HG02610 (cell line): ENCODE results near the gene YKT6.
A peak's percentile ranks its signal among the peaks of the same experiment; 100 is the strongest.
"Not testable (repeated sequence)": the region's sequence is repeated elsewhere in the genome, so short reads cannot be mapped to it uniquely, and the experiment has no call there.

Experiments
- ATAC-seq: cut with Tn5 transposase; IDR thresholded peaks from one replicate; pipeline ENCODE4 v1.9.1; 2021; ENCODE audit warnings: mild to moderate bottlenecking, moderate library complexity; ENCODE audit not compliant: unreplicated experiment

Gene YKT6

DNA sequence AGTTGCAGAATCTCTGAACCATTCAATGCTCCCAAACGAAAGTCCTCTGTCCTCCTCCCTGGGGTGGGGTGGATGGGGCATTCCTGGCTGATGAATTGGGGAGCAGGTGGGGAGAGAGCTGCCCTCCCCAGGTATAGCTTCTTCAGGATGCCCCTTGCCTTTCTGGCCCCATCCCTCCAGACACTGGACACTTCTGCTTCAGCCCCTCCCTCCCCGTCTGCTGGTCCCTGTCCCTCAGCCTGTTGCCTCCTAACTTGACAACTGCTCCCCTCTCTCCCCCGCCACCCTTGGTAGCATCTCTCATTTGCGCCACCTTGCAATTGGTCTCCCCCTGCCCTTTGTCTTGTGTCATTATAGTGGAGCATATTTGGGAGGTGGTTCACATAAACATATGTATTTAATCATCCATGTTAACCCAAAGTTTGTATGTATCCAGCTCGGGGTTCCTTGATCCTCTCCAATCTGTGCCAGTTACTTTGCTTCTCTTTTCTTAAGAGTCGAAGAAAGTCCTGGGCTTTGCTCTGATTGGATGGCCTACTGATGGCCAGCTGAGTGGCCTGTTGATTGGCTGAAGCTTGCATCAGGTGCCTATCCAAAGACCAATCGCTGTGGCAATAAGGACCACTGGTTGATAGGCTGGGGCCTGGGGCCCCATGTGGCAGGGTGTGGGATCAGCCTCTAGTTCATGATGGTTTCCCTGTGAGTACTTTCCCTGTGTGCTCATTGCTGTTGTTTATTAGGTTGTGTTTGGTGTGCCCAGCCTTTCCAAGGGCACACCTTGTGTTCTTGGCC lies 7.6 kb upstream of the YKT6 start:
- ATAC-seq = no peak

DNA sequence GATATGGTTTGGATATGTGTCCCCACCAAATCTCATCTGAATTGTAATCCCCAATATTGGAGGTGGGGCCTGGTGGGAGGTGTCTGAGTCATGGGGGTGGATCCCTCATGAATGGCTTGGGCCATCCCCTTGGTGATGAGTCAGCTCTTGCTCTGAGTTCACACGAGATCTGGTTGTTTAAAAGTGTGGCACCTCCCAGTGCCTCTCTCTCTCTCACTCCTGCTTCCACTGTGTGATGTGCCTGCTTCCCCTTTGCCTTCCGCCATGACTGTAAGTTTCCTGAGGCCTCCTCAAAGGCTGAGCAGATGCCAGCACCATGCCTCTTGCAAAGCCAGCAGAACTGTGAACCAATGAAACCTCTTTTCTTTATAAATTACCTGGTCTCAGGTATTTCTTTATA lies 6.7 kb upstream of the YKT6 start:
- no peak for ATAC-seq

DNA sequence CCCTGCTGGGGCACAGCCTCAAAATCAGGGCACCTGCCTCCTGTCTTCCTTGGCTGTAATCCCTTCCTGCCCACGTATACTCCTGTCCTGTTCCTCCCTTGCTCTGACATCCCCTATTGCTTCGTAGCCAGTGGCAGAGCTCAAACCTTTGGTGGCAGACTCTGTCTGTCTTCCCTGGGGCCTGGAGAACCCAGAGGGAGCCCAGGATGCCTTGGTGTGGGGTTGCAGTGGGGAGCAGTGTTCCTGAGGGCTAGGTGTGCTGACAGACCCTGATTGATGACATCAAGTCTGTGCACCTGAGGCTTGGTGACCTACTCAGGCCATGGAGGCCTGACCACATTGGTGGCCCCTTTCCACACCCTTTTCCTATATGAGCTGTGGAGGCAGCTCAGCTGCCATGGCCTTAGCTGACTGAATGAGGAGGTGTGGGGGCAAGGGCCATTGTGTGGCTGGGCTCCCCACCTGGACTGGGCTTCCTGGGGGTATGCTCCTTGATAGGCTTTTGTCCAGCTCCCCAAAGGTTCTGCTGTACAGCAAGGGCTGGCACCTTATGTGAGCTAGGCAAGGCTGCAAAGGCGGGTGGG lies 6.1 kb upstream of the YKT6 start:
- ATAC-seq = no peak

DNA sequence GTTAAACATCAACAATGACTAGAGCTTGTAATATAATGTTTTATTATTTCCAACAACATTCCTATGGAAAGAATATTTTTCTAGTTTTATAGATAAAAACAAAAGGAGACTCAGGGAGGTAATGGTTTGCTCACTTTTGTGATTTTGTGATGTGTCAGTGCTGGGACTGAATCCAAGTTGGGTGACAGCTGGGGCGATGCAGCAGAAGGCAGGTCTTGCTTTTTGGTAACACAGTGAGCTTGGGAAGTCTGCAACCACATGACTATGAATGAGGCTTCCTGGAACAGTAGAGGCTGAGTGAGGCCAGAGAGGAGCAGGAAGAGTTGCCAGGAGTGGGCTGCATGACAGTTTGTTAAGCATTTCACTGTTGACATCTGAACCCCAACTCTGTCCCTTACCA lies 4.9 kb upstream of the YKT6 start:
- no peak for ATAC-seq

DNA sequence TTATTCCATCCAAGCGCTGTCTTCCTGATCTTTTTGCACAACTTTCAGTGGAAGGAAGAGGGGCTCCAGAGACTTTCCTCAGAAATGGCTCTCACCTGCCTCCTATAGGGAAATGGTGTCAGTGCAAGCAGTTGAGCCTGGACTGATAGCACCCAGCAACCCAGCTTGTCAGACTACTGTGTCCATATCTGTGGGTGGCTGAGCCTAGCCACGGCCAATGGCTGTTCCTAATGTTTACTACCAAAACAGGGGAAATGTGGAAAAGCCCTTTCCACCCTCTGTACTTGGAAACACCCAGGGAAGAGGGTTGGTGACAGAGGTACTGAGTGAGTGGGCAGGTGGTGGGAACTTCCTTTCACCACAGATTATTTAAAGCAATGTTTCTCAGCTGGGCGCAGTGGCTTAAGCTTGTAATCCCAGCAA lies 4.3 kb upstream of the YKT6 start:
- peak; percentile 30 for ATAC-seq

DNA sequence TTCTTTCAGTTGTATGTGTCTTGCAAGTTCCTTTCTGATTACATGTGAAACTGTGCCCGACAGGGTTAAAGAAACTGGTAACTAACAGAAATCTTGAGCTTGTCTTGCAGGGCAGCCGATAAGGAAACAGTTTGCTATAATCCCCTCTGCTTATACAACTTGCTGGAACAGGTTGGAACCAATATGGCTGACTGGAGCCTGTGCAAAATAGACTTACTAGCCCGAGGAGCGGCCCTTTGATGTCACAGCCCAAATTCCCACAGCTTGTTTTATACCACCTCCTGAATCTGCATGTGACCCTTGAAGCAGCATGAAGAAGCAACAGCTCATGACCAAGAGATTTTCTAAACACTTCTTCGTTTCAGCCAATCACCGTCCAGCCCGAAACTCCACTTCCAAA lies 3.3 kb upstream of the YKT6 start:
- no peak for ATAC-seq

DNA sequence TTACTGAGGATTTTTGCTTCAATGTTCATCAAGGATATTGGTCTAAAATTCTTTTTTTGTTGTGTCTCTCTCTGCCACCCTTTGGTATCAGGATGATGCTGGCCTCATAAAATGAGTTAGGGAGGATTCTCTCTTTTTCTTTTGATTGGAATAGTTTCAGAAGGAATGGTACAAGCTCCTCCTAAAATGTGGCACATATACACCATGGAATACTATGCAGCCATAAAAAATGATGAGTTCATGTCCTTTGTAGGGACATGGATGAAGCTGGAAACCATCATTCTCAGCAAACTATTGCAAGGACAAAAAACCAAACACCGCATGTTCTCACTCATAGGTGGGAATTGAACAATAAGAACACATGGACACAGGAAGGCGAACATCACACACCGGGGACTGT lies 615 bp upstream of the YKT6 start:
- ATAC-seq = not testable (repeated sequence)

DNA sequence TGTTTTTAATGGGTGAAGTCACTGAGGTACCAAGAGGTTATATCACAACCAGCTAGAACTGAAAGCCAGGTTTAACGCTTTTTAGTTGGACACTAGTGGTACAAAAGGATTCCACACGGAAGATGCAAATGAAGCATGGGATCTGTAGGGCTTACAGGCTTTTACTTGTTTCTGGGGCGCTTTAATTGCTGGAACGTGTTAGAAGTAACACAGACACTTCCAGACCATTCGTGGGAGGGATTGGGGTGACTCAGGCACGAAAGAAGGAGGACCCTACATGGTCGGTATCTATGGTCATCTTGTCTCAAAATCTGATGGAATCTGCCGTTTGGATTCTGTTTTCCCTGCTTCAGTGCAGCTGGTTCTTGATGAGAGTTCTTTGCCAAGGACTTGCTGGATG lies 1.0 kb downstream of the YKT6 start:
- no peak for ATAC-seq

DNA sequence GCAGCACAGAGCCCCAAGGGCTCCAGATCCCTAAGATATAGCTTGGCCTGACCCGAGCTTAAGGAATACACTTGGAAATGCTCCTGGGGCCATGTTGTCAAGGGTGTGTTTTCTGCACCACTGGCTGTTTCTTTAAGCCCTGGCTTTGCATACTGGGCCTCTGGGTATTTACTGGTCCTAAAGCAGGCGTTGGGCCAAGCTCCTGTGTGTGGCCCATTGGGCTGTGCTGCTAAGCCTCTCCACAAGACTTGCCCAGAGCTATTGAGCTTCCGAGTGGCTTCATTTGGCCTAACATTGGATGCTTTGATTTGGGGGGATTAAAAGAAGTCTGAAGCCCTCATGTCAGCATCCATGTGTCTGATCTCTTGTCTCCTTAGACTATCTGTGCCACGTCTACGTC lies 5.2 kb downstream of the YKT6 start:
- no peak for ATAC-seq

DNA sequence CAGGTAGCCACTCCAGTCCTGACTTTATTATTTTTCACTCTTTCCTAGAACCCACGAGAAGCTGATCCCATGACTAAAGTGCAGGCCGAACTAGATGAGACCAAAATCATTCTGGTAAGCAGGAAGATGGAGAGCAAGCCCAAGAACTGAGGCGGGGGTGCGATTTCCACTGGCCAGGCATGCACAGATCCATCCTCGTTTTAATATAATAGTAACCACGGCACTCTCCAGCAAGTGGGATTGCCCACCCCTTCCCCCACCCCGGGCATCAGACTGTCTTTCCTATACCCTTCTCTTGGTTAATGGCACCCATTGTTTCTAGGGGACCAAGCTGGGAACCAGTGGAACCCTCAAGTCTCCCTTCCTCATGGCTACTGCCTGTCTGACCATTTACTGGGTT lies 7.3 kb downstream of the YKT6 start:
- no peak for ATAC-seq

DNA sequence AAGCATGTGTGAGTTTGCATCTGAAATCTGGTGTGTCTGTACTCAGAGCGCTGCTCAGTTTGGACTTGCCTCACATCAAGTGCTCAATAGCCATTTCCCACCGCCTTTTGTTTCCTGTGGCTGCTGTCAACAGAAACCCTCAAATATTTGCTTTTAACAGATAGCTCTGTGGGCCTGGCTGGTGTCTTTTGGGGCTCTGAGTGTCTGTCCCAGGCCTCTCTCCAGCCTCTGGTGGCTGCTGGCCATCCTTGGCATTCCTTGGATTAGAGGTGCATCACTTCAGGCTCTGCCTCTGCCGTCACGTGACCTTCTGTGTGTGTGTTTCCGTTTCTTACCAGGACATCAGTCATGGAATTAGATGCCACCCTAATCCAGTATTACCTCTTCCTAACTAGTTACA lies 9.3 kb downstream of the YKT6 start:
- ATAC-seq = no peak

DNA sequence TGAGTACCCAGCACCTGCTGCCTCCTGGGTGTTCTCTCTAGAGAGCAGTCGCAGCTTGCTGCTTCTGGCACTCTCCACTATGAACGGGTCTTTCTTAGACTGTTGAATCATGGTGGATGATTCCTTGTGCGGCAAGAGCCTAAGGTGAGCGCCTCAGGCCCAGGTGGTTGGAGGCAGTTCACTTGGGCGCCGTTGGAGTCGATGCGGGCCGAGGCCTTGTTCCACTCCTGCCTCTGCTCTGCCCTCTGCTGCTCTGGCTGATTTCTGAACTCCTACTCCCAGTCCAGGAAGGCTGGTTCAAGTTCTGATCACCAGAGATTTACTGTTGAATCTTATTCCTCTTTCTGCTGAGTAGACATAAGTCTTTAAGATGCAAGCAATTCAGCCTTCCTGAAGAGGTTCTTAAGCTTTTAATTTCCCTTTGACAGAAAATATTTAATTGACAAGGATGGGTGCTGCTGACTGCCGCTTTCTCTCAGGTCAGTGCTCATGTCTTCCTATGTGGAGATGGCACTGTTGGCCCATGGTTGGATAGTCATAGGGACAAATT lies 10.4 kb downstream of the YKT6 start:
- ATAC-seq = no peak

DNA sequence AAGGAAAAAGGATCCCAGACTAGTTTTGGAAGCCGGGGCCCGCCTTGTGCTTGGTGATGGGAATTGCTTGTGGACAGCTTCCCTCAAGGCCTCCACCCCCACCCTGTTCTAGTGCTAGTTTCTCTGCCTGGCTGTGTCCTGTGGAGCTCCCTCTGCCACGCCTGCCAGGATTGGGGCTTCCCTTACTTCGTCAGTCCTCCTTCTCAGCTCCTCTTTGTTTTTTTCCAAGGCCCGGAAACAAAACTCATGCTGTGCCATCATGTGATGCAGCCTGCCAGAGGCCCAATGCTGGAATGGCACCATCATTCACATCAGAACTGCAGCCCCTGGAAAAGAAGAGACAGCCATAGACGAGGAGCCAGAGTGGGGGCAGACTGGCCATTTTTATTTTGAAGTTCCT lies 11.2 kb downstream of the YKT6 start:
- no peak for ATAC-seq

DNA sequence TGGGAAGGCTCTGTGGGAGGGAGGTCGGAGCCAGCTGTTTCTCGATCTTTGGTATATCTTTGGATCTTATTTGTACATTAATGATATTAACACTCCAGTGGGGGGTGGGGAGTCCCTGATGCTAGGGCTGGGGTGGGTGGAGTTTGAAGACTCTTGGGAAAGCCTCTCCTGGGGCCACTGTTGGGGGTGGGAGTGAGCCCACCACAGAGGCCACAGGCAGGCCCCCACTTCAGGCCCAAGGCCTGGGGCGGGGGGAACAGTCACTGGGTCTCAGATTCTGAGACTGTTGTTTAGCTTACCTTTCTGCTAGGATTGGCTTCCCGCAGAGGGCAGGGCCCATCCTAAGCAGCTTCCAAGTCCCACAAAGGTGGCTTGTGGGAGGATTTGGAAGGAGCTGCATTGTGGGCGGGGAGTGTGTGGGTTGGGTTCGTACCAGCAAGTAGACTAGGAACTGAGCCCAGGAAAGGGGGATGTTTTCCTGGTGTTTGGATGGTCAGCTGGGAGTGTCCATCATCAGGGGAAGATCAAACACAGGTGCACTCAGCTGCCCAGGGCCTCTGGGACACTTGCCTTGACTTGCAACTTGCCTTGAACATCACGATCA lies 11.9 kb downstream of the YKT6 start:
- ATAC-seq = no peak

DNA sequence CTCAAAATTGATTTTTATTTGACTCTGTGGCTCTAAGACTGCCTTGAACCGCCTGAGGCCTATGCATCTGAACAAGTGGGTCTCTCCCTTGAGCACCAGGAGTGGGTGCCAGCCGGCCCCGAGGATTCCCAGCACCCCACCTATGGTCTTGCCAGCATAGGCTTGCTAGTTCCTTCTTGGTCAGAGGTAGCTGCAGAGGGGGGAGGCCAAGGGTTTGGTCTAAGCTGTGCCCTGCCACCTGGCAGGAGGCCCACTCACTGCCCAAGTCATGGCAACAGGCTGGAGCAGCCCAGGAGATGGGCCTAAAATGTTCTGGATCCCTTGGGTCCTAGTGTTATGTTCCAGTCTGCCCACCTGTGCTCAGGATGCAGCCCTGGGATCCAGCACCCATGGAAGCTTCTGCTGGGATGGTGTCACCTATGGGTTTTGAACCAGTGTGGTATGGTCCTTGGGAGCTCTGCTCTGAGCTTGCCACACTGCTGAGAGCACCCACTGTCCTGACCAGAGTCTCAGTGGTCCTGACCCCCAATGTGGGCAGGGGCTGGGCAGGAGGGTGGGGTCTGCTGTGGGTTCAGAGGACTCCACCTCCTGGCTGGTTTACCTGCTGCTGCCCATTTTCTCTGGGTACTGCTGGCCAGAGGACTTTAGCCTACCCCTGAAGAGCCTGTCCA lies 12.6 kb downstream of the YKT6 start:
- ATAC-seq = no peak

DNA sequence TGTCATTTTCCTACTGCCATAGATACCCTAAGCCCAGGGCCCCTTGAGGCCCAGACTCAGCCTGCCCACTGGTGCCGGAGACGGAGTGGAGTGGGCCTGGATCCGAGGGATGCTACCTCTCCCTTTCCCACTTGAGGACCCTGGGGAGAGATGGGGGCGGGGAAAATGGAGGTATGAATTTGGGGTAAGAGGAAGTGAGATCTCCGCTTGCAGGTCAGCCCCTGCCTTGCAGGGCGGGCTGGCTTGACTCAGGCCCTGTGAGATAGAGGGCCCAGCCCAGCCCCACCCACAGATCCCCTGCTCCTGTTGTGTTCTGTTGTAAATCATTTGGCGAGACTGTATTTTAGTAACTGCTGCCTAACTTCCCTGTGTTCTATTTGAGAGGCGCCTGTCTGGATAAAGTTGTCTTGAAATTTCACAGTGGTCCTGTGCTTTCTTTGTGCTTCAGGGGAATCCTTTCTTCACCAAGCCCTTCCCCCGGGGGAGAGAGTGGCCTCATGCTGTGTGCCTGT lies 13.2 kb downstream of the YKT6 start:
- ATAC-seq = no peak

DNA sequence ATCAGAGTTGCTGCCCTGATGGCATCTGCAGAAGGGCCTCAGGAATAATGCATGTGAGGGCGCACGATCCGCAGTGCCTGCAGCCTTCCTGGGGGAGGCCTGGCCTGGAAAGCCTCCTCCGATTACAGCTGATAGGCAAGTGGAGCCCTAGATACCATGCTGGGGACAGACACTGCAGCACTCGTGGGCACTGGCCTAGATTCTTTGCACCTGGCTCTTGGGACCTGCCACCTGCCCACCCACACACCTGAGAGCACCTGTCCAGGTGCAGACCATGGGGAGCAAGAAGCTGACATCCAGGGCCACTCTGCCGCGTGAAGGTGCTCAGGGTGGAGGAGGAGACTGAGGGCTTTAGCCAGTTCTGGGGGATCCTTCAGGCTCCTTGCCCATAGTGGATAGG lies 14.8 kb downstream of the YKT6 start:
- no peak for ATAC-seq

DNA sequence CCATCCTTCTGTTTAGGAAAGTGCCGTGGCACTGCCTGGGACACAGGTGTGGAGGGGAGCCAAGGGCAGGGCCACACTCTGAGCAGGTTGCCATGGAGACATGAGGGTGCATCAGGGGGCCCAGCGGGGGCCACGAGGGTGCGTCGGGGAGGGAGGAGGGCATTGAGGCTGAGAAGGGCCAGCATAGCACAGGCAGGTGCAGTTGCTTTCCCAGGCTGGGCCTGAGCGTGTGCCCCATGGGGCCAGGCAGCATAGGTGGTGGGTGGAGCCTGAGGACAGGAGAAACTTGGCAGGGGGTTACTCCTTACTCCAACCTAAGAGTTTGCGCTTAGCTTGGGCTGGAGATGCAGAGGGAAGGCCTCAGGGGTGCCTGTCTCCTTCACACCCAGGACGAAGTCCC lies 15.2 kb downstream of the YKT6 start:
- ATAC-seq = no peak

DNA sequence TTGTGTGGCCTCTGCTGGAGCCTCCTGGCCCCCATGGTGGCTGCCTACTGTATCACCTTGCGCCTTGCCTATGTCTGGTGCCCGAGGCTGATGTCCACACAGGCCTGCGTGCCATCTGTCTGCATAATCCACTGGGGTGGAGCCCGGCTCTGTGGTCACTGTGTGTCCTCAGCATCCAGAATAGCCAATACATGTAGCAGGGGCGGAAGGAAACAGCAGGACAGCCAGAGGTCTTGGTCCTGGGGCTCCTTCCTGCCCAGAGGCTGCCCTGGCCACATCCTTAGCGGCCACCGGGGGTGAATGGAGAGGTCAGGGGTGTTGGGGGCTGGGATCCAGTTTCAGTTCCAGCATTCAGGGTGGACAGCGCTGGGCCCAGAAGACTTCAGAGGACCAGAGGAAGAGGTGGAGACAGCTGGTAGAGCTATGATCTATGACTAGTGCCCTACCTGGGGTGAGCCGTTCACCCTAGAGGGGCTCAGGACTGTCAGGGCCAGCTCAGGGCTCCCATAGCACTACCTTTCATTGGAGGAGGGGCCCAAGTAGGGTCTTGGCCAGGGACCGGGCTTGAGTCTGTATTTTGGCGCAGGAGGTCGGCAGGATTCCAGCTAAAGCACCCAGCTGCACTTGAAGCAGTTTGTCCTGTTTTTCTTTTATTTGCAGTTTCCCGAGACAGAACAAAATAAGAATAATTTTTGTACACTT lies 15.9 kb downstream of the YKT6 start:
- ATAC-seq = no peak

DNA sequence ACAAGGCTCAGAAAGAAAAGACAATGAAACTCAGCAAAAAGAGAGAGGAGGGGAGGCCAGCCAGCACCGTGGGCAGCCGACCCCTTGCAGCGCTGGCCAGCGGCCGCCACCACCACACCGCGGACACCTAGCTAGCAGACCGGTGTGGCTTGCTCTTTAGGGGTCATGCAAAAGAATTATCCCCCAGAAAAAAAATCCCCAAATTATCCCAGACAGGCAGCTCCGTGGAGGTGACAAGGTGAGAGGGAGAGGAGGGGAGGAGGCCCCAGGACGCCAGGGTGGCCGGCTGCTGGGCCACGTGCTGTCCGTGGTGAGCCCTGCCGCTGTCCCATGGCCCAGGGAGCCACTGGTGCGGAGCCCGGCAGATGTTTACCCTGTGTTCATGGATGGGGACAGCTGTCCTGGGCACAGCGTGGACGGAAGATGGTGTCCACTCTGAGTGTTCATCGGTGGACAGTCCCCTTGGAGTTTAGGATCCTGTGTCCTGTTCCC lies 16.5 kb downstream of the YKT6 start:
- no peak for ATAC-seq
